ENCODE measurements around the gene GPRC5C.

Gene GPRC5C

GRCh38 chr17:74408815-74409214, 23.1 kb upstream of the GPRC5C start:
- Histone ChIP-seq H3K4ac (ENCODE audit: low read depth, low read length) (no peak overlapping the region), H4K8ac (ENCODE audit: low read depth, low read length) (no peak overlapping the region), H3K4me3 (ENCODE audit: low read length) (no peak overlapping the region), H4K5ac (ENCODE audit: low read length) (no peak overlapping the region), H2BK120ac (ENCODE audit: low read depth, low read length) (no peak overlapping the region), H3K18ac (ENCODE audit: low read length) (no peak overlapping the region), H3K9ac (ENCODE audit: low read length) (no peak overlapping the region), H3K27ac (ENCODE audit: low read depth, low read length) (no peak overlapping the region), H3K4me1 (ENCODE audit: control insufficient read depth, low read depth, low read length) (peaks cover 2% of the 10 kb centered on the region), H2BK15ac (replicated peaks; ENCODE audit: low read depth) (no peak overlapping the region), H3K36me3 (ENCODE audit: control insufficient read depth, insufficient read depth, low read length) (no peaks in the 10 kb centered on the region), H3K56ac (ENCODE audit: low read length) (no peak overlapping the region), H3K23ac (ENCODE audit: low read length) (no peak overlapping the region), H3K79me1 (ENCODE audit: low read length) (no peaks in the 10 kb centered on the region), H2AK5ac (ENCODE audit: low read length) (no peak overlapping the region), H3K79me2 (ENCODE audit: control insufficient read depth, insufficient read depth, low read length) (no peaks in the 10 kb centered on the region), H3K27me3 (ENCODE audit: insufficient read depth, low read length, poor library complexity) (no peaks in the 10 kb centered on the region), H3K4me2 (ENCODE audit: low read length) (no peak overlapping the region), H2BK5ac (ENCODE audit: low read length) (no peak overlapping the region)
- DNase-seq, result no peak
- WGBS (ENCODE audit: extremely low coverage, insufficient coverage, low lambda C conversion rate), result no CpG with 5 or more reads among the region's 4 CpGs

- WGBS (ENCODE audit: extremely low coverage, insufficient coverage, low lambda C conversion rate), result no CpG with 5 or more reads among the region's 4 CpGs
Observed at GRCh38 chr17:74410001-74410443, 21.9 kb upstream of the GPRC5C start.

GRCh38 chr17:74412581-74412980, 19.3 kb upstream of the GPRC5C start:
- no CpG with 5 or more reads among the region's 8 CpGs for WGBS (ENCODE audit: extremely low coverage, insufficient coverage, low lambda C conversion rate)
- Histone ChIP-seq H4K8ac (ENCODE audit: low read depth, low read length) (no peak overlapping the region), H3K79me1 (ENCODE audit: low read length) (no peaks in the 10 kb centered on the region), H3K4me2 (ENCODE audit: low read length) (no peak overlapping the region), H2BK120ac (ENCODE audit: low read depth, low read length) (no peak overlapping the region), H3K79me2 (ENCODE audit: control insufficient read depth, insufficient read depth, low read length) (no peaks in the 10 kb centered on the region), H3K36me3 (ENCODE audit: control insufficient read depth, insufficient read depth, low read length) (no peaks in the 10 kb centered on the region), H2BK5ac (ENCODE audit: low read length) (no peak overlapping the region), H3K4me3 (ENCODE audit: low read length) (no peak overlapping the region), H2AK5ac (ENCODE audit: low read length) (no peak overlapping the region), H3K4me1 (ENCODE audit: control insufficient read depth, low read depth, low read length) (no peaks in the 10 kb centered on the region), H3K4ac (ENCODE audit: low read depth, low read length) (no peak overlapping the region), H3K9ac (ENCODE audit: low read length) (no peak overlapping the region), H3K27ac (ENCODE audit: low read depth, low read length) (no peak overlapping the region), H2BK15ac (replicated peaks; ENCODE audit: low read depth) (no peak overlapping the region), H3K18ac (ENCODE audit: low read length) (no peak overlapping the region), H3K27me3 (ENCODE audit: insufficient read depth, low read length, poor library complexity) (no peaks in the 10 kb centered on the region), H4K5ac (ENCODE audit: low read length) (no peak overlapping the region), H3K23ac (ENCODE audit: low read length) (no peak overlapping the region), H3K56ac (ENCODE audit: low read length) (no peak overlapping the region)
- no peak for DNase-seq

More at GRCh38 chr17:74410001-74410443, 21.9 kb upstream of the GPRC5C start:
- H3K56ac ChIP-seq (ENCODE audit: low read length), result peak overlapping the region; percentile 60
- H2BK120ac ChIP-seq (ENCODE audit: low read depth, low read length), result no peak overlapping the region
- no peak overlapping the region for H3K18ac ChIP-seq (ENCODE audit: low read length)
- no peak overlapping the region for H3K4ac ChIP-seq (ENCODE audit: low read depth, low read length)
- no peak overlapping the region for H3K4me3 ChIP-seq (ENCODE audit: low read length)
- H3K36me3 ChIP-seq (ENCODE audit: control insufficient read depth, insufficient read depth, low read length), result no peaks in the 10 kb centered on the region
- no peak overlapping the region for H3K4me2 ChIP-seq (ENCODE audit: low read length)
- H3K27me3 ChIP-seq (ENCODE audit: insufficient read depth, low read length, poor library complexity), result no peaks in the 10 kb centered on the region
- H2BK15ac ChIP-seq (replicated peaks; ENCODE audit: low read depth), result no peak overlapping the region
- H3K4me1 ChIP-seq (ENCODE audit: control insufficient read depth, low read depth, low read length), result no peaks in the 10 kb centered on the region
- no peak overlapping the region for H4K5ac ChIP-seq (ENCODE audit: low read length)
- no peaks in the 10 kb centered on the region for H3K79me2 ChIP-seq (ENCODE audit: control insufficient read depth, insufficient read depth, low read length)
- H3K9ac ChIP-seq (ENCODE audit: low read length), result no peak overlapping the region
- no peak overlapping the region for H3K23ac ChIP-seq (ENCODE audit: low read length)
- H2BK5ac ChIP-seq (ENCODE audit: low read length), result no peak overlapping the region
- no peaks in the 10 kb centered on the region for H3K79me1 ChIP-seq (ENCODE audit: low read length)
- H4K8ac ChIP-seq (ENCODE audit: low read depth, low read length), result no peak overlapping the region
- DNase-seq, result peak; percentile 27
- H2AK5ac ChIP-seq (ENCODE audit: low read length), result no peak overlapping the region
- no peak overlapping the region for H3K27ac ChIP-seq (ENCODE audit: low read depth, low read length)

GRCh38 chr17:74413491-74413890, 18.4 kb upstream of the GPRC5C start:
- Histone ChIP-seq H3K4me2 (ENCODE audit: low read length) (no peak overlapping the region), H3K27ac (ENCODE audit: low read depth, low read length) (no peak overlapping the region), H3K23ac (ENCODE audit: low read length) (no peak overlapping the region), H3K27me3 (ENCODE audit: insufficient read depth, low read length, poor library complexity) (no peaks in the 10 kb centered on the region), H3K4me1 (ENCODE audit: control insufficient read depth, low read depth, low read length) (no peaks in the 10 kb centered on the region), H3K18ac (ENCODE audit: low read length) (no peak overlapping the region), H2AK5ac (ENCODE audit: low read length) (no peak overlapping the region), H4K8ac (ENCODE audit: low read depth, low read length) (no peak overlapping the region), H3K79me2 (ENCODE audit: control insufficient read depth, insufficient read depth, low read length) (no peaks in the 10 kb centered on the region), H2BK120ac (ENCODE audit: low read depth, low read length) (no peak overlapping the region), H3K4ac (ENCODE audit: low read depth, low read length) (no peak overlapping the region), H2BK15ac (replicated peaks; ENCODE audit: low read depth) (no peak overlapping the region), H3K36me3 (ENCODE audit: control insufficient read depth, insufficient read depth, low read length) (no peaks in the 10 kb centered on the region), H3K4me3 (ENCODE audit: low read length) (no peak overlapping the region), H3K9ac (ENCODE audit: low read length) (no peak overlapping the region), H2BK5ac (ENCODE audit: low read length) (no peak overlapping the region), H3K56ac (ENCODE audit: low read length) (no peak overlapping the region), H4K5ac (ENCODE audit: low read length) (no peak overlapping the region), H3K79me1 (ENCODE audit: low read length) (no peaks in the 10 kb centered on the region)
- no CpG with 5 or more reads among the region's 7 CpGs for WGBS (ENCODE audit: extremely low coverage, insufficient coverage, low lambda C conversion rate)
- DNase-seq, result no peak

GRCh38 chr17:74414510-74414909, 17.4 kb upstream of the GPRC5C start:
- H3K79me2 ChIP-seq (ENCODE audit: control insufficient read depth, insufficient read depth, low read length), result no peaks in the 10 kb centered on the region
- no peak overlapping the region for H3K9ac ChIP-seq (ENCODE audit: low read length)
- H3K36me3 ChIP-seq (ENCODE audit: control insufficient read depth, insufficient read depth, low read length), result no peaks in the 10 kb centered on the region
- WGBS (ENCODE audit: extremely low coverage, insufficient coverage, low lambda C conversion rate), result no CpG with 5 or more reads among the region's 3 CpGs
- no peak overlapping the region for H3K18ac ChIP-seq (ENCODE audit: low read length)
- no peak overlapping the region for H2BK5ac ChIP-seq (ENCODE audit: low read length)
- H3K4ac ChIP-seq (ENCODE audit: low read depth, low read length), result no peak overlapping the region
- no peak overlapping the region for H4K8ac ChIP-seq (ENCODE audit: low read depth, low read length)
- H2BK15ac ChIP-seq (replicated peaks; ENCODE audit: low read depth), result no peak overlapping the region
- no peak overlapping the region for H4K5ac ChIP-seq (ENCODE audit: low read length)
- no peak overlapping the region for H3K27ac ChIP-seq (ENCODE audit: low read depth, low read length)
- no peak overlapping the region for H3K23ac ChIP-seq (ENCODE audit: low read length)
- no peak overlapping the region for H3K4me3 ChIP-seq (ENCODE audit: low read length)
- H3K27me3 ChIP-seq (ENCODE audit: insufficient read depth, low read length, poor library complexity), result no peaks in the 10 kb centered on the region
- no peak overlapping the region for H3K56ac ChIP-seq (ENCODE audit: low read length)
- no peak overlapping the region for H2AK5ac ChIP-seq (ENCODE audit: low read length)
- no peak overlapping the region for H3K4me2 ChIP-seq (ENCODE audit: low read length)
- peak; percentile 81 for DNase-seq
- no peaks in the 10 kb centered on the region for H3K79me1 ChIP-seq (ENCODE audit: low read length)
- no peaks in the 10 kb centered on the region for H3K4me1 ChIP-seq (ENCODE audit: control insufficient read depth, low read depth, low read length)
- no peak overlapping the region for H2BK120ac ChIP-seq (ENCODE audit: low read depth, low read length)

GRCh38 chr17:74415608-74416396, 16.1 kb upstream of the GPRC5C start:
- Histone ChIP-seq H3K4me1 (ENCODE audit: control insufficient read depth, low read depth, low read length) (no peaks in the 10 kb centered on the region), H3K4me2 (ENCODE audit: low read length) (no peak overlapping the region), H3K27me3 (ENCODE audit: insufficient read depth, low read length, poor library complexity) (no peaks in the 10 kb centered on the region), H3K27ac (ENCODE audit: low read depth, low read length) (no peak overlapping the region), H3K79me2 (ENCODE audit: control insufficient read depth, insufficient read depth, low read length) (no peaks in the 10 kb centered on the region), H2AK5ac (ENCODE audit: low read length) (no peak overlapping the region), H4K8ac (ENCODE audit: low read depth, low read length) (no peak overlapping the region), H2BK5ac (ENCODE audit: low read length) (no peak overlapping the region), H3K4me3 (ENCODE audit: low read length) (no peak overlapping the region), H3K79me1 (ENCODE audit: low read length) (no peaks in the 10 kb centered on the region), H3K4ac (ENCODE audit: low read depth, low read length) (no peak overlapping the region), H3K36me3 (ENCODE audit: control insufficient read depth, insufficient read depth, low read length) (no peaks in the 10 kb centered on the region), H4K5ac (ENCODE audit: low read length) (no peak overlapping the region), H3K56ac (ENCODE audit: low read length) (no peak overlapping the region), H3K9ac (ENCODE audit: low read length) (no peak overlapping the region), H2BK15ac (replicated peaks; ENCODE audit: low read depth) (no peak overlapping the region), H3K18ac (ENCODE audit: low read length) (no peak overlapping the region), H2BK120ac (ENCODE audit: low read depth, low read length) (no peak overlapping the region), H3K23ac (ENCODE audit: low read length) (no peak overlapping the region)
- DNase-seq, result no peak
- no CpG with 5 or more reads among the region's 13 CpGs for WGBS (ENCODE audit: extremely low coverage, insufficient coverage, low lambda C conversion rate)
